ENCODE measurements around the gene CAMTA1. TPM values are rescaled to one million over a fixed set of nuclear protein-coding genes. Genes with fewer than 3 reads are reported as not detected.

CAMTA1 gene
- polyA plus RNA-seq, 1 of the 3 experiments (the other 2 are of a cell fraction) = 63.1 TPM

- no peak for DNase-seq
- Histone ChIP-seq H4K20me1 (ENCODE audit: insufficient read depth) (no peaks in the 10 kb centered on the region), H2AFZ (ENCODE audit: low read depth) (no peak overlapping the region), H3K4me3 (ENCODE audit: low read depth in 2 of 2, low read length in 1 of 2) (no peak overlapping the region), H3K79me2 (ENCODE audit: insufficient read depth) (no peaks in the 10 kb centered on the region), H3K9me3 (0 out of 2 replicates have a peak, but pooled peaks cover 6% of the 10 kb centered on the region), H3K9ac (no peak overlapping the region), H3K4me2 (no peak overlapping the region), H3K27ac (ENCODE audit: low read depth in 2 of 2, low read length in 1 of 2) (no peak overlapping the region), H3K36me3 (replicated peaks in 1 of 2; ENCODE audit: control insufficient read depth in 1 of 2, insufficient read depth in 2 of 2, low read length in 1 of 2) (no peaks in the 10 kb centered on the region), H3K27me3 (ENCODE audit: insufficient read depth) (no peaks in the 10 kb centered on the region), H3F3A (replicated peaks; ENCODE audit: insufficient read depth) (no peaks in the 10 kb centered on the region), H3K4me1 (ENCODE audit: control insufficient read depth in 1 of 2, insufficient read depth in 2 of 2, low read depth in 1 of 2, low read length in 1 of 2) (peaks cover 0 to 3% of the 10 kb centered on the region in 2 experiments; a peak in 1 of 4 replicates), H3K9me2 (no peaks in the 10 kb centered on the region)
- POLR2A ChIA-PET = no interaction called here
- CTCF ChIA-PET = interaction anchor here (0.6 to 2.4 kb wide), 3 partner anchors 12 to 391 kb away, joined by 3 to 9 read pairs (median 6); no protein-coding TSS in a partner anchor
- 80% methylated on average over 8 of the region's 8 CpGs for WGBS (ENCODE audit: low lambda C conversion rate)
- no peak for TF ChIP-seq RXRA (IDR thresholded peaks at IDR 0.05; ENCODE audit: borderline replicate concordance, low read depth)
- no peak for TF ChIP-seq ZBTB33 (IDR thresholded peaks at IDR 0.05; ENCODE audit: borderline replicate concordance, low read depth)
- no peak for TF ChIP-seq FOSL2 (IDR thresholded peaks at IDR 0.05; ENCODE audit: borderline replicate concordance, low read depth)
- TF ChIP-seq IRF3 (IDR thresholded peaks at IDR 0.05; ENCODE audit: low read depth, low read length) = no peak
- no peak for TF ChIP-seq CHD2 (IDR thresholded peaks at IDR 0.05; ENCODE audit: low read length, partially characterized antibody)
- TF ChIP-seq NRF1 (IDR thresholded peaks at IDR 0.05; ENCODE audit: low read depth, low read length) = no peak
- no peak for TF ChIP-seq EZH2phosphoT487 (IDR thresholded peaks at IDR 0.05; ENCODE audit: borderline replicate concordance, low read depth)
- TF ChIP-seq NFIC (IDR thresholded peaks at IDR 0.05; ENCODE audit: borderline replicate concordance) = no peak
- TF ChIP-seq MAX (IDR thresholded peaks at IDR 0.05; ENCODE audit: low read depth) = no peak
- no peak for TF ChIP-seq MXI1 (IDR thresholded peaks at IDR 0.05; ENCODE audit: low read depth, low read length)
- TF ChIP-seq SIN3A (IDR thresholded peaks at IDR 0.05; ENCODE audit: borderline replicate concordance, low read depth, low read length) = no peak
These were observed 400.5 kb downstream of the CAMTA1 start for GRCh38 chr1:7185721-7186120.

- no peaks in the 10 kb centered on the region for H3K27me3 ChIP-seq (ENCODE audit: insufficient read depth)
- H3K36me3 ChIP-seq (replicated peaks in 1 of 2; ENCODE audit: control insufficient read depth in 1 of 2, insufficient read depth in 2 of 2, low read length in 1 of 2) = no peaks in the 10 kb centered on the region
- H3K4me2 ChIP-seq = no peak overlapping the region
- no peak for TF ChIP-seq TEAD4 (IDR thresholded peaks at IDR 0.05; ENCODE audit: borderline replicate concordance, insufficient read depth)
- TF ChIP-seq JUND (IDR thresholded peaks at IDR 0.05) = no peak
- no peak for TF ChIP-seq FOSL2 (IDR thresholded peaks at IDR 0.05; ENCODE audit: borderline replicate concordance, low read depth)
- no peak for TF ChIP-seq EZH2phosphoT487 (IDR thresholded peaks at IDR 0.05; ENCODE audit: borderline replicate concordance, low read depth)
- no peak for TF ChIP-seq GATA2 (CRISPR knock-in tag; IDR thresholded peaks at IDR 0.05)
- TF ChIP-seq POLR2AphosphoS5 (IDR thresholded peaks at IDR 0.05; ENCODE audit: low read depth, low read length) = no peak
- no peak for TF ChIP-seq EP300 (IDR thresholded peaks at IDR 0.05; ENCODE audit: borderline replicate concordance in 1 of 2, low read depth in 1 of 2, low read length in 1 of 2)
- no peak for TF ChIP-seq CHD2 (IDR thresholded peaks at IDR 0.05; ENCODE audit: low read length, partially characterized antibody)
- 69% methylated on average over 8 of the region's 8 CpGs for WGBS (ENCODE audit: low lambda C conversion rate)
- ChIA-PET POLR2A (no interaction called here), CTCF (interaction anchor here (1.6 to 2.4 kb wide), 2 partner anchors 11 to 116 kb away, joined by 6 to 9 read pairs; no protein-coding TSS in a partner anchor)
- H4K20me1 ChIP-seq (ENCODE audit: insufficient read depth) = no peaks in the 10 kb centered on the region
- H3F3A ChIP-seq (replicated peaks; ENCODE audit: insufficient read depth) = no peaks in the 10 kb centered on the region
- no peak overlapping the region for H3K27ac ChIP-seq (ENCODE audit: low read depth in 2 of 2, low read length in 1 of 2)
- H3K9me2 ChIP-seq = no peaks in the 10 kb centered on the region
- H3K9me3 ChIP-seq = no peaks in the 10 kb centered on the region
- no peaks in the 10 kb centered on the region for H3K79me2 ChIP-seq (ENCODE audit: insufficient read depth)
- H3K4me3 ChIP-seq (ENCODE audit: low read depth in 2 of 2, low read length in 1 of 2) = no peak overlapping the region
- no peak for DNase-seq
- H3K4me1 ChIP-seq (ENCODE audit: control insufficient read depth in 1 of 2, insufficient read depth in 2 of 2, low read depth in 1 of 2, low read length in 1 of 2) = peaks cover 0 to 5% of the 10 kb centered on the region in 2 experiments; a peak in 2 of 4 replicates
- no peak overlapping the region for H2AFZ ChIP-seq (ENCODE audit: low read depth)
- no peak overlapping the region for H3K9ac ChIP-seq
These were observed 401.3 kb downstream of the CAMTA1 start for GRCh38 chr1:7186382-7187111.
